ENCODE results near the gene MIPOL1.

MIPOL1 gene

DNA sequence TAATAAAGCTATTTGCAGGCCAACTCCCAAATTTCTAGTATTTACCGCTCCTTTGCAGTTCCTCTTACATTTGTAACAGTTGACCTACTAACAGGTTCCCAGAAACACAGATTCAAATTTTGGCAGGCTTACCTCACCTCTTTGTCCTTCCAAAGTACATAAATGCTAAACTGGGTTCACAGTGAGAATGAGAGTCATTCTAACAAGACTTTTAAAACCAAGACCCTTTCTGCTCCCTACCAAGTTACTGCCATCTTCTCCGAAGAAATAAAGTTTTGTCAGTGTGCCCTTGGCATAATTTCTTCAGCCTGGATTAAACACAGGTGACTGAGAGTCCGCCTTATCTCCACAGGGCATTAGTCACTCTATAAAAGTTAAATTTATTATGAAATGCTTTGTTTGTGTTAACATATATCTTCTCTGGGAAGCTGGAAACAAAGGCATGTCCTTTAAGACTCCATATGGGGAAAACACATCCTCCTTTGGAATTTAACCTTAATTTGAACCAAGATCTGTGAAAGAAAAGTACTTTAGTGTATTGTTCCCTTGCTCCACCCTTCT is 369.2 kb downstream of the MIPOL1 start:
- H3K4me1 Mint-ChIP-seq, result no peaks in the 10 kb centered on the region
- H3K9me3 Mint-ChIP-seq, result peaks cover 5% of the 10 kb centered on the region
- peaks cover 3% of the 10 kb centered on the region for H3K27me3 Mint-ChIP-seq
- no peak overlapping the region for H3K4me3 Mint-ChIP-seq
- H3K36me3 Mint-ChIP-seq, result no peaks in the 10 kb centered on the region
- H3K27ac Mint-ChIP-seq, result no peak overlapping the region

DNA sequence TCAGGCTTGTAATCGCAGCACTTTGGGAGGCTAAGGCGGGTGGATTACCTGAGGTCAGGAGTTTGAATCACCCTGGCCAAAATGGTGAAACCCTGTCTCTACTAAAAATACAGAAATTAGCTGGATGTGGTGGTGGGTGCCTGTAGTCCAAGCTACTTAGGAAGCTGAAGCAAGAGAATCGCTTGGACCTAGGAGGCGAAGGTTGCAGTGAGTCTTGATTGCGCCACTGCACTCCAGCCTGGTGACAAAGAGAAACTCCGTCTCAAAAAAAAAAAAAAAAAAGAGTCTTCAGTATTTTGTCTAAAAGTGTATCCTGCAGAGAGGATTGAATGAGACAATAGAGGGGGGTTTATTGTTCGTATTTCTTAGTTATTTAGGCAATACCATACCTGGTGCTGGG is 372.0 kb downstream of the MIPOL1 start:
- Mint-ChIP-seq H3K9me3 (no peaks in the 10 kb centered on the region), H3K4me1 (no peaks in the 10 kb centered on the region), H3K27me3 (peaks cover 6% of the 10 kb centered on the region), H3K4me3 (no peak overlapping the region), H3K27ac (no peak overlapping the region), H3K36me3 (no peaks in the 10 kb centered on the region)

DNA sequence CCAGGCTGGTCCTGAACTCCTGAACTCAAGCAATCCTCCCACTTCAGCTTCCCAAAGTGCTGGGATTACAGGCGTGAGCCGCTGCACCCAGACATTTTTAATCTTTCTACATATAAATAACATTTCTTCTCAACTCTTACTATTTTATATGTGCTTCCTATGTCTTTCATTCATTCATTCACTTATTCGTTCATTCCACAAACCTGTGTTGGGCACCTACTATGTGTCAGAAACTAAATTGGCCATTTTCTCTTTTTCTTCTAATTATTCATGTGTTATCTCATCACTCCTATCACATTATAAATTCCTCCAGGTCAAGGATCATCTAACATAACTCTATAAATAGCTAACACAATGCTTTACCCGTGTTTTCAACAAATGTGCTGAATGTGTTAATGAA is 373.7 kb downstream of the MIPOL1 start:
- Mint-ChIP-seq H3K36me3 (no peaks in the 10 kb centered on the region), H3K27me3 (peaks cover 6% of the 10 kb centered on the region), H3K4me1 (no peaks in the 10 kb centered on the region), H3K9me3 (no peaks in the 10 kb centered on the region), H3K27ac (no peak overlapping the region), H3K4me3 (no peak overlapping the region)

DNA sequence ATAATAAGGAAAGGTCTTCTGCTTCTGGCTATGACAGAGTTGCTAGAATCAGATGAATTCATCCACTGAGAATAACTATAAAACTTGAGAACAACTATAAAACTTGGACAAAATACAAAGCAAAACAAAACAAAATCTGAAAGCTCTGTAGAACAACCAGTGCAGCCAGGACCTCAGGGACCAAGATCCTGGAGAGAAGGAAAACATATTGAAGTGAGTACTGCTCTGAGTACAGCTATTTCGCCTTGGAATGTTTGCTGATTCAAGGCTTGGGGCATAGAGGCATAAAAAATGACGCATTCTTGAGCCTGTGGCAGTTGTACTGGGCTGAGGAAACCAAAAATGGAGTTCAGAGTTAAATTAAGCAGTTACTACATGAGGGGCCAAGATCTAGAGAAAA is 375.6 kb downstream of the MIPOL1 start:
- Mint-ChIP-seq H3K27ac (no peak overlapping the region), H3K36me3 (no peaks in the 10 kb centered on the region), H3K4me1 (no peaks in the 10 kb centered on the region), H3K9me3 (no peaks in the 10 kb centered on the region), H3K27me3 (peaks cover 6% of the 10 kb centered on the region), H3K4me3 (no peak overlapping the region)

DNA sequence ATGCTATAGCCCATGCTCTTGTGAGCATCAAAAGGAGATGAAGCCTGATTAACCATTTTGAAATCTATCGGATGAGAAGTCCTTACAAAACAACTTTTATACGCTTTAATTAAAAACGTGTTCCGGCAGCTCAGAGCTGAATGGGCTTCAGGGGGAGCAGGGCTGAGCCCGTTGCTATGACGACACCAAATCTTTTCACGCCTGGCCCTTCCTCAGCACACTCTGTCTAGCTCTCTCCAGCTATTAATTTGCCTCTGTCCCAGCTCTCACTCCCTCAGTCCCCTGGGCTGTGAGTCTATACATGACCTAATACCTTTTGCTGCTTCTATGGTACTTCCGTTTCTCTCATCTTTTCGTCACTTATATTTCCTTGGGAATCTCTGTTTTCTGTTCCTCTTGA is 381.5 kb downstream of the MIPOL1 start:
- Mint-ChIP-seq H3K27me3 (peaks cover 13% of the 10 kb centered on the region), H3K4me1 (no peaks in the 10 kb centered on the region), H3K9me3 (peaks cover 4% of the 10 kb centered on the region), H3K27ac (no peak overlapping the region), H3K4me3 (no peak overlapping the region), H3K36me3 (no peaks in the 10 kb centered on the region)

DNA sequence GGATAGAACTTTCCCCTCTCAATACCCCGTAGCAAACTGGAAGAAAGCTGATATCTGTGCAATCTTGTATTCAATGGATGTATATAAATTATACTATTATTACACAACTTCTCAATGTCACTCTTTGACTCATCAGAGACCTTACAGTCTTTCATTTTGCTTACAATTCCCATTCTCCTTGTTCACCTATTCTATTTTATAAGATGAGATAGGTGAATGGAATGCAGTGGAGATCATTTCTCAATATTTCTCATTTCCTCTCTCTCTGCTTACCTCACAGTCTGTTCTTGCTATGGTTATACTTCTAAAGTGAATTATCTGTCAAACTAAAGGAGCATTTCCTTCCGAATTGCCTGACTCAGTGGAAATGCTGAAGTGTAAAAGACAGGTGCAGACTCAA is 382.4 kb downstream of the MIPOL1 start:
- Mint-ChIP-seq H3K9me3 (peaks cover 4% of the 10 kb centered on the region), H3K27me3 (peaks cover 15% of the 10 kb centered on the region), H3K4me1 (no peaks in the 10 kb centered on the region), H3K27ac (no peak overlapping the region), H3K36me3 (no peaks in the 10 kb centered on the region), H3K4me3 (no peak overlapping the region)

DNA sequence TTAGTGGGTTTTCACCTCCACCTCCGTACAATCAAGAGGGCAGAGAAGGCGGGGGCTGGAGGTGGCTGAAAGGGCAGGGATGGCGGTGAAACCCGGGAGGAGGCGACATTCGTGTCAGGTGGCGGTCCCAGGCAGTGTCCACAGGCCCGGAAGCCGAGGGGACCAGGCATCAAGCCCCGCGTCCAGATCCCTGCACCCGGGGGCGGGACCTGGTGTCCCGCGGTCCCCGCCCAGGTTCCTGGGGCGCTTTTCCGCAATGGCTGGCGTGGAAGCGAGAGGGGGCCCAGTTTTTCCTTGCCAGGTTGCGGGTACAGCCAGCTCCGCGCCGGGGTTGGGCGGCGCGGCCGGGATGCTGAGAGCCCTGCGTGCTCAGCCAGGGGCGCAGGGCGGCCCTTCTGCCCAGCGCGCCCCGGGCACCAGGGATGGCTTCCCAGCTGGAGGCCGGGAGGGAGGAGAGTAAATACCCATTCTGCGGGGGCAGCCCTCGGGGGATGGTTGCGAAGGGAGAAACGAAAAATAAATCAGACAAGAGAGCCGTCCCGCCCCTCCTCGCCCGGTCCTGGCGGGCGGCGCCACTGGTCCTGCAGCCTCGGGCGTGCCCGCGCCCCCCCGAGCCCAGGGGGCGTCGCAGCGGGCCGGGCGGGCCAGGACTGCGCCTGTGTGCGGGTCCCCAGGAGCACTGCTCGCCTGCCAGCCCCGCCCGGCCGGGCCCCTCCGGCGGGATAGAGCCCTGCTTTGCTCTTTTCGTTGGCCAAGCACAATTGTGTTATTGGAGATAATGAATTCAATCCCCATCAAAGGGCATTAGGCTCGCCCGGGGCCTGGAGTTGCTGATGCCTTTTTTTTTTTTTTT is 385.8 kb downstream of the MIPOL1 start:
- no peaks in the 10 kb centered on the region for H3K4me1 Mint-ChIP-seq
- peaks cover 4% of the 10 kb centered on the region for H3K9me3 Mint-ChIP-seq
- H3K36me3 Mint-ChIP-seq, result no peaks in the 10 kb centered on the region
- no peak overlapping the region for H3K27ac Mint-ChIP-seq
- no peak overlapping the region for H3K4me3 Mint-ChIP-seq
- H3K27me3 Mint-ChIP-seq, result peaks cover 38% of the 10 kb centered on the region

DNA sequence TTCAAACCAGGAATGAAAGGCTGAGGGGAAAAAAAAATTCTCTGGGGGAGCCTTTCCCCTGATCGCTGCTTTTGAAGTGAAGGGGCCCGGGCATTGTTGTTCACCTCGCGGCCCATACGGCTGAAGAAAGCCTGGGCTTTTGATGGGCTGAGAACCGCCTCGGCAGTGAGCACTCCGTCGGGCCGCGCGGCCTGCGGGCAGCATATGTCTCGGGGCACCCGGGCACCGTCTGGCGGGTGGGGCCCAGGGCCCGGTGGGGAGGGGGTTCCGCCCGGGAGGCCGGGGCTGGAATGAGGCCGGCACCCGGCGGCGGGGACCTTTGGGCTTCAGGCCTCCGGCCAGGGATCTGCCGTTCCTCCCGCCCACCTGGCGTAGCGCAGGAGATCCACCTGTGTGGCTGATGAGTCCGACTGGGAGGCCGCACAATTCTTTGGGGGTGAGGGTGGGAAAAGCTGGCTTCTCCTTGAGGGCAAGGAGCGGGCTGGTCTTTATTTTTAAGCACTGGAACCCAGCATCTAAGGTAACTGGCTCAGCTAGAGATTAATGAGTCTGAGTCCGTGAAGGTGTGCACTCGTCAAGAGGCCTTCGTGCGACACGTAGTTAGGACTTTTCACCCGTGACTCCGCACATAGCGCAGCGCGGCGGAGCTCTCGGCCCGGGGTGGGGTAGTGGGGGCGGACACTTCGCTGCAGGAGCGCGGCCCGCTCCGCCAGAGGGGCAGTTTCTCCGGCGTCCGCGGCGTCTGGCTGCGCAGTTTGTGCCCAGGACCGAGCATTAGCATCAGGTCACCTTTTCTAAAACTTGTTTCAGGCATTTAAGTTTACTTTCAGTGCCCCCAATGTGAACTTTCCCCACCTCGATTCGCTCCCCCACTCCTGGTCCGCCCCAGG is 386.7 kb downstream of the MIPOL1 start:
- no peak overlapping the region for H3K4me3 Mint-ChIP-seq
- no peak overlapping the region for H3K27ac Mint-ChIP-seq
- H3K9me3 Mint-ChIP-seq, result peaks cover 2% of the 10 kb centered on the region
- peaks cover 44% of the 10 kb centered on the region for H3K27me3 Mint-ChIP-seq
- no peaks in the 10 kb centered on the region for H3K36me3 Mint-ChIP-seq
- H3K4me1 Mint-ChIP-seq, result no peaks in the 10 kb centered on the region

DNA sequence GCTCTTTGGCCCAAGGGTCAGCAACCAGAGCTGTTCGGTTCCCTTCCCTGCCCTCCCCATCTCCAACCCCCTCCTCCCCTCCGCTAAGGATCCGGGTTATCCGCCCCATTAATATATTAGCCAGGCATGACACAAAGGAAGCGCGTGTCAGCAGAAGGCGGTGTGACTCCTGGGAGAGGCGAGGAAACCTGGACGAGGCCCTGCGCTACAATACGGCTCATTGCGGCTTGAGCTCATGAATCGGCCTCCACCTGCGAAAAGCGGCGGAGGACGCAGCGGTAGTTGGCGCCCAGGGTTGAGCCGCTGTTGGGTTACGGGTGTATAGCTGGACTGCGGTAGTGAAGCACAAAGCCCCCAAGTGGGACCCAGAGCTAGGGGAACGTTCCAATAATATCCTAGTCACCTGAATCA is 387.4 kb downstream of the MIPOL1 start:
- Mint-ChIP-seq H3K36me3 (no peaks in the 10 kb centered on the region), H3K27me3 (peaks cover 44% of the 10 kb centered on the region), H3K27ac (no peak overlapping the region), H3K4me3 (no peak overlapping the region), H3K4me1 (no peaks in the 10 kb centered on the region), H3K9me3 (no peaks in the 10 kb centered on the region)

DNA sequence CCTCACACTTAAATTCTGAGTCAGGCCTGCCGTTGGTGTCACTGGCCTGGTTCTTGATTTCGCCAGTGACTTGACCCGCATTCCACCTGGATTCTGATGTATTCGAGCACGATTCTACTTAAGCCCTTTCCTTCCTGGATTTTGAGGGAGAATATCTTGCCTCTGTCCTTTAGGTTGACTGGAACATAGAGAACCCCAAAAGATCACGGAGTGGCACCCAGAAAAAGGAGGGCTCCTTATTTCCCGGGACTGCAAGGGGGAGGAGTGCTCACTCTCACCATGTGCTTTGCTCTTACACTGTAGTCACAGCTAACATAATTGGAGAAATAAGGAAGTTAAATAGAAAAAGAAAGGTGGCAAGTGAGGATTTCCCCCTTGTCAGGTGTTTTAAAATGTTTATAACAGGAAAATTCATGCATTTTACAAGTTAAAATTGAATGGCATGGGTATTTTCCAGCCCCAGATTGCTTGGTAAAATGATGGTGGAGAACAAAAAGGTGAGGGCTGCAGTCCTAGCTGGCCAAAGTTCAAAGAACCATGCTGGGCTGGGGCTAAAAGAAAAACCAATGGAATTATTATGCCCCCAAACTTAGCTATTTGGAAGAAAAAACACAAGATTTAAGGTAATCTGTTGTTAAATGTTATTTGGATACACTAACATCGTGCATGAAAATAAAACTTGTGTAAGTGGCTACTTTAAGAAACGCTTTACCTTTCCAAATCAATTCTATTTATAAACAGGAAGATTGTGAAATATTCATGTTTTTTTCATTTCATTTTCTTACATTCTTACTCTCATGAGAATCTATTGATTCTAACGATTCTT is 388.4 kb downstream of the MIPOL1 start:
- Mint-ChIP-seq H3K9me3 (peaks cover 5% of the 10 kb centered on the region), H3K4me1 (no peaks in the 10 kb centered on the region), H3K27me3 (peaks cover 49% of the 10 kb centered on the region), H3K4me3 (no peak overlapping the region), H3K27ac (no peak overlapping the region), H3K36me3 (peaks cover 4% of the 10 kb centered on the region)

DNA sequence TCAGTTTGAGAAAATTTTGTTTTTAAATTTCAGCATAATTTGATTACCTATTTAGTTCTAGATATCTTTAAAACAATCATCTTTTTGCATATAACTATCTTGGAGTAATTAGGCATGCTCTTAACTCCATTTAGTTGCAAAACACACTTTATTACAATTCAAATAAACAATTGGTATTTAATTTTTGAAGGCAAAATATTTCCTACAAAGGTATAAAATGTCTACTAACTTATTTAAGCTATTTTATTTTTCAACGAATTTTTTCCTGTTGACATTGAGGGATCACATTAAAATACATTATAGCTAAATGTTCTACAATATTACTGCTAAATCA is 389.0 kb downstream of the MIPOL1 start:
- H3K27ac Mint-ChIP-seq, result no peak overlapping the region
- no peaks in the 10 kb centered on the region for H3K4me1 Mint-ChIP-seq
- peaks cover 6% of the 10 kb centered on the region for H3K36me3 Mint-ChIP-seq
- H3K9me3 Mint-ChIP-seq, result peaks cover 8% of the 10 kb centered on the region
- H3K4me3 Mint-ChIP-seq, result no peak overlapping the region
- peaks cover 51% of the 10 kb centered on the region for H3K27me3 Mint-ChIP-seq

DNA sequence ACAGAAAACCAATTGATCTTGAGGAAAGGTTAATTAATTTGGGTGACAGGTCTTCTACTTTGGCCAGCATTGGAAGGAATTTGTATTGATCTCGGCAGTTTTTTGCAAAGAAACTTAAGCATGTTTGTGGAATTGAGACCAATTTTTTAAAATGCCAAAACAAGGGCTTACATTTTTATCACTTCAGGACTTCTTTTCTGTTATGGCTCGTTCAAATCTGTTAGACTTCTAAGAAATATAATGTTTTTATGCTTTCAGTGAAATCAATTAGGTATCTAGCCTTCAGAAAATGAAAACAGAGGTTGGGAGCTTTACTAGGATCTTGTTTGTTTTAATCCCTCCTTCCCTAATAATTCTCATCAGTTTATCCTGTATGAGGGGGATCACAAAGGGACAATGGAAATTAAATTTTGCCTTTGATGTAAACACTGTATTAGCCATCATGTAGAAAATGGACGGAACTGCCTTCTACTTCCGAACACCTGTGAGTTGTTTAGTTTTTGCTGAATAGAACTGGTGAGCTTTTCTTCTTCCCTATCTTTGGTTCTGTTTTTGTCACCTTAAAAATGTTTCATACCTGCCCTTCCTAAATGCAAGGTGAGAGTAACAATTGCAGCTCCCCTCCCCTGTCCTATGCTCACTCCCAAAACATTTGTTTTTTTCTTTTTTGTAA is 389.5 kb downstream of the MIPOL1 start:
- peaks cover 8% of the 10 kb centered on the region for H3K9me3 Mint-ChIP-seq
- peaks cover 6% of the 10 kb centered on the region for H3K36me3 Mint-ChIP-seq
- no peak overlapping the region for H3K4me3 Mint-ChIP-seq
- H3K27ac Mint-ChIP-seq, result peak overlapping the region; percentile 4
- H3K27me3 Mint-ChIP-seq, result peaks cover 54% of the 10 kb centered on the region
- no peaks in the 10 kb centered on the region for H3K4me1 Mint-ChIP-seq

DNA sequence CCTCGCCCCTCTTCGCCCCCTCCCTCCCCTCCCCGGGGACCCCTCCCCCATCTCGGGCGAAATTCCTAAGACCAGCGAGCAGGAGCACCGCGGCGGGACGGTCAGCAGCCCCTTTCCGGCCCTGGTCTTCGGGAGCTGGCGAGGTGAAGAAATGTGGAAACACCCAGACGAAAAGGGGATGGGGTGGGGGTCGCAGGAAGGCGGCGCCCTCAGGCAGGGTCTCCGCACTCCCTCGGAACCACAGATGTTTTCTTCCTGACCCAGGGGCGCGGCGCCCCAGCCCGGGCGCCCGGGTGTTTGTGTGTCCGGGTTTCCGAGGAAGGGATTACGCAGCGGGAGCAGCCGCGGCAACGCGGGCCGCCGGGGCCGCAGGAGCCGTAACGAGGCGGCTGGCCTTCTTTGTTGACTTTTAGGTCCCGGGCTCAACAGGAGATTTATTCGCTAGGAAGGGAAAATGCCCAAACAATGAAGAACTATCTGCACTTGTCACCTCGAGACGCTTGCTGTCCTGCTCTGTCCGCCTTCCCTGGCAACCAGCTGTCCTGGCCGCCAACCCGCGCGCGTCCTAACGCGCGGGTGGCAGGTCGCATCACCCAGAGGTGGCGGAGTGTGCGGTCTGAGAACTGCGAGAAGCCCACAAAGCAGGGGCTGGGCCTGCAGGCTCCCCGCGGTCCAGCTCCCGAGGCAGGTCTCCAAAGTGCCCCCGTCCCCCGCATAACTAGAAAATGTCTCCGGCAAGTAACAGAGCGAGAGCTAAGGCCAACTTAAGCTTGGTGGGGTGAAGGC is 390.3 kb downstream of the MIPOL1 start:
- Mint-ChIP-seq H3K9me3 (peaks cover 8% of the 10 kb centered on the region), H3K27me3 (peaks cover 57% of the 10 kb centered on the region), H3K4me1 (no peaks in the 10 kb centered on the region), H3K36me3 (peaks cover 6% of the 10 kb centered on the region), H3K4me3 (no peak overlapping the region), H3K27ac (no peak overlapping the region)

DNA sequence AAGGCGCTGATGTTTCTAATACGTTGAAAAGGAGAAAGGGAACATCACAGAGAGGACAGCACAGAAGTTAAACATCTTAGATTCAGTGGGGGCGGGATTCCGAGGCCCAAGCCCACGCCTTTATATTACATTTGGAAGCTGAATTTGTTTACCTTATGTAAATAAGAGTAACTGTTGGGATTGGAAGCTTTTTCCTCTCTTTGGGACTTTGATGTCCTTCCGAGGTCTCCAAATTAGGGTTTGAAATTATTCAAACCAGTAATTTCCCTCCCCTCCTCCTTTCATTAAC is 390.9 kb downstream of the MIPOL1 start:
- Mint-ChIP-seq H3K4me1 (no peaks in the 10 kb centered on the region), H3K36me3 (peaks cover 6% of the 10 kb centered on the region), H3K27me3 (peaks cover 62% of the 10 kb centered on the region), H3K27ac (no peak overlapping the region), H3K9me3 (peaks cover 8% of the 10 kb centered on the region), H3K4me3 (no peak overlapping the region)

Measured in activated naive CD4-positive, alpha-beta T cell treated with anti-CD3 and anti-CD28 coated beads, Interleukin-2, amount 50 U/mL, for 24 hours (primary cell).